ENCODE data around the gene NR0B2. TPM values are rescaled to one million over a fixed set of nuclear protein-coding genes. Genes with fewer than 3 reads are reported as not detected.
A peak's percentile ranks its signal among the peaks of the same experiment; 100 is the strongest.

NR0B2 gene
- total and polyA plus RNA-seq, 2 of the 13 experiments (the other 11 are each of a cell fraction or from before 2014, with no cell fraction given) = 72.5 to 133 TPM

DNA sequence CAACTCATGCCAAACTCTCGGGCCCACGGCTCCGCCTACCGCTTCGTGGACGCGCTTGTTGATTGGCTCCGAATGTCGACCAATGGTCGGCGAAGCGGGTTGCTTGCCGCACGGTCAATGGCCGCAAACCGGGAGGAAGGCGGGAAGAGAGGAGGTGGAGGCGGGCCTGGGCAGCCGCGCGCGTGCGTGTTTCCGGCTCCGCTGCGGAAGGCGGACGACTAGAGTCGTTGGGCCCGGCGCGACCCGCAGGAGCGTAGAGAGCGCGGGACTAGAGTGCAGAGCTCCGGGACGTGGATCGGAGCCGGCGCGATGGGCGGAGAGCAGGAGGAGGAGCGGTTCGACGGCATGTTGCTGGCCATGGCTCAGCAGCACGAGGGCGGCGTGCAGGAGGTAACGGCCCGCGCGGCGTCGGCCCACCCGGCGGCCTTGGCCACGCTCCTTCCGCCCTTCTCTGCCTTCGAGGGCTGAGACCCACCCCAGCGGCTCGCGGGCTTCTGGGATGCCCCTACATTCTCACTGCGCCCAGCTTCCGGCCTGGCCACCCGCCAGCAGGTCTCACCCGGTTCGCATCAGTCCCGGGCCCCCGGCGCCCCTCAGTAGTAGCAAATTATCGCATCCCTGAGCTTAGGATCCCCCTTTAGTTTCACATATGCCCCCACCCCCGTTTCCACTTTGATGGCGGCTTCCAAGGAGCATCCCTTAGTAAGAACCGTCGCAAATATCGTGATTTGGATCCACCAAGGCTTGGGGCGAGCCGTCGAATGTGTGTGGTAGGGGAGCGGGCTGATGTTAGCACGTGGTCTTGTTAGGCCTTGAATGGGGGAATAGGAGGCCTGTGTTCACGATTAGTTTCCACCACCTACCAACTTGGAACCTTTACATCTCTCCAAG is 8.0 kb upstream of the NR0B2 start, which contains the start of gene NUDC (continued):
- TF ChIP-seq ZXDC (CRISPR knock-in tag; IDR thresholded peaks at IDR 0.05) = peak; percentile 91; the same call in 1 of the 2 replicates
- 0 out of 2 replicates have a peak, but pooled peaks have one; percentile 20 for TF ChIP-seq ZBTB43 (CRISPR knock-in tag; conservative IDR thresholded peaks at IDR 0.05)
- TF ChIP-seq STAT6 (CRISPR knock-in tag; IDR thresholded peaks at IDR 0.05; ENCODE audit: borderline replicate concordance) = no peak
- TF ChIP-seq AHDC1 (CRISPR knock-in tag; IDR thresholded peaks at IDR 0.05; ENCODE audit: borderline replicate concordance) = peak; percentile 47; the same call in 1 of the 2 replicates
- no peak for TF ChIP-seq ZNF180 (CRISPR knock-in tag; IDR thresholded peaks at IDR 0.05; ENCODE audit: borderline replicate concordance, low read depth)
- TF ChIP-seq HNF4A (CRISPR knock-in tag; IDR thresholded peaks at IDR 0.05) = peak; percentile 19; the same call in 1 of the 2 replicates
- TF ChIP-seq JARID2 (CRISPR knock-in tag; IDR thresholded peaks at IDR 0.05; ENCODE audit: insufficient replicate concordance) = no peak
- TF ChIP-seq ZBTB3 (CRISPR knock-in tag; IDR thresholded peaks at IDR 0.05; ENCODE audit: borderline replicate concordance, low read depth) = no peak; the same call in 1 of the 2 replicates
- no peak for TF ChIP-seq SMAD9 (CRISPR knock-in tag; IDR thresholded peaks at IDR 0.05)
- TF ChIP-seq SOX5 (CRISPR knock-in tag; IDR thresholded peaks at IDR 0.05; ENCODE audit: borderline replicate concordance) = no peak
- no peak for TF ChIP-seq ZNF780A (CRISPR knock-in tag; IDR thresholded peaks at IDR 0.05)
- TF ChIP-seq ZBTB8A (CRISPR knock-in tag; IDR thresholded peaks at IDR 0.05; ENCODE audit: borderline replicate concordance, low read depth) = no peak

All from HepG2 (cell line).